ENCODE data around the gene ZNF780B.
"Not testable (repeated sequence)": the region's sequence is repeated elsewhere in the genome, so short reads cannot be mapped to it uniquely, and the experiment has no call there.

ZNF780B gene

DNA sequence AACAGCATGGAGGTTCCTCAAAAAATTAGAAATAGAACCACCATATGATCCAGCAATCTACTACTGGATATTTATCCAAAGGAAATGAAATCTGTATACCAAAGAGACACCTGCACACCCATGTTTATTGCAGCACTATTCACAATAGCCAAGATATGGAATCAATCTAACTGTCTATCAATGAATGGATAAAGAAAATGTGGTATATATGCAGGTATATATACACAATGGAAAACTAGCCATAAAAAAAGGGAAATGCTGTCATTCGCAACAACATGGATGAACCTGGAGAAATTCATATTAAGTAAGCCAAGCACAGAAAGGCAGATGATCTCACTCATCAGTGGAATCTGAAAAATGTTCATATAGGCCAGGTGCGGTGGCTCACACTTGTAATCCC is 2.5 kb downstream of the ZNF780B start:
- no peak overlapping the region for H3K27ac ChIP-seq
- TF ChIP-seq, protein P1, sequence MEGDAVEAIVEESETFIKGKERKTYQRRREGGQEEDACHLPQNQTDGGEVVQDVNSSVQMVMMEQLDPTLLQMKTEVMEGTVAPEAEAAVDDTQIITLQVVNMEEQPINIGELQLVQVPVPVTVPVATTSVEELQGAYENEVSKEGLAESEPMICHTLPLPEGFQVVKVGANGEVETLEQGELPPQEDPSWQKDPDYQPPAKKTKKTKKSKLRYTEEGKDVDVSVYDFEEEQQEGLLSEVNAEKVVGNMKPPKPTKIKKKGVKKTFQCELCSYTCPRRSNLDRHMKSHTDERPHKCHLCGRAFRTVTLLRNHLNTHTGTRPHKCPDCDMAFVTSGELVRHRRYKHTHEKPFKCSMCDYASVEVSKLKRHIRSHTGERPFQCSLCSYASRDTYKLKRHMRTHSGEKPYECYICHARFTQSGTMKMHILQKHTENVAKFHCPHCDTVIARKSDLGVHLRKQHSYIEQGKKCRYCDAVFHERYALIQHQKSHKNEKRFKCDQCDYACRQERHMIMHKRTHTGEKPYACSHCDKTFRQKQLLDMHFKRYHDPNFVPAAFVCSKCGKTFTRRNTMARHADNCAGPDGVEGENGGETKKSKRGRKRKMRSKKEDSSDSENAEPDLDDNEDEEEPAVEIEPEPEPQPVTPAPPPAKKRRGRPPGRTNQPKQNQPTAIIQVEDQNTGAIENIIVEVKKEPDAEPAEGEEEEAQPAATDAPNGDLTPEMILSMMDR (IDR thresholded peaks at IDR 0.05): no peak
- TF ChIP-seq ZFX (IDR thresholded peaks at IDR 0.05; ENCODE audit: borderline replicate concordance): no peak

DNA sequence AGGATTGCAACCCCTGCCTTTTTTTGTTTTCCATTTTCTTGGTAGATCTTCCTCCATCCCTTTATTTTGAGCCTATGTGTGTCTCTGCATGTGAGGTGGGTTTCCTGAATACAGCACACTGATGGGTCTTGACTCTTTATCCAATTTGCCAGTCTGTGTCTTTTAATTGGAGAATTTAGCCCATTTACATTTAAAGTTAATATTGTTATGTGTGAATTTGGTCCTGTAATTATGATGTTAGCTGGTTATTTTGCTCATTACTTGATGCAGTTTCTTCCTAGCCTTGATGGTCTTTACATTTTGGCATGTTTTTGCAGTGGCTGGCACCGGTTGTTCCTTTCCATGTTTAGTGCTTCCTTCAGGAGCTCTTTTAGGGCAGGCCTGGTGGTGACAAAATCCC is 14.3 kb downstream of the ZNF780B start:
- not testable (repeated sequence) for H3K27ac ChIP-seq

DNA sequence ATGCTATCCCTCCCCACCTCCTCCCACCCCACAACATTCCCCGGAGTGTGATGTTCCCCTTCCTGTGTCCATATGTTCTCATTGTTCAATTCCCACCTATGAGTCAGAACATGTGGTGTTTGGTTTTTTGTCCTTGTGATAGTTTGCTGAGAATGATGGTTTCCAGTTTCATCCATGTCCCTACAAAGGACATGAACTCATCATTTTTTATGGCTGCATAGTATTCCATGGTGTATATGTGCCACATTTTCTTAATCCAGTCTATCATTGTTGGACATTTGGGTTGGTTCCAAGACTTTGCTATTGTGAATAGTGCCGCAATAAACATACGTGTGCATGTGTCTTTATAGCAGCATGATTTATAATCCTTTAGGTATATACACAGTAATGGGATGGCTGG is 18.0 kb downstream of the ZNF780B start:
- not testable (repeated sequence) for H3K27ac ChIP-seq

DNA sequence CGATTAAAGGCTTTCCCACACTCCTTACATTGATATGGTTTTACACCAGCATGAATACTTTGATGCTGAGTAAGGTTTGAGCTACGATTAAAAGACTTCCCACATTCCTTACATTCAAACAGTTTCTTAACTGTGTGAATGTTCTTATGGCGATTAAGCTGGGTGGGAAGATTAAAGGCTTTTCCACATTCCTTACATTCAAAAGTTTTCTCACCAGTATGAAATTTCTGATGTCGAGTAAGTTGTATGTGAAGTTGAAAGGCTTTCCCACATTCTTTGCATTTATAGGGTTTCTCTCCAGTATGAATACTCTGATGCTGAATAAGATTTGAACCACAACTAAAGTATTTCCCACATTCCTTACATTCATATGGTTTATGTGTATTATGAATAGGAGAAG is 20.0 kb downstream of the ZNF780B start:
- no peak for TF ChIP-seq ZFX (IDR thresholded peaks at IDR 0.05; ENCODE audit: borderline replicate concordance)
- TF ChIP-seq, protein P1 (IDR thresholded peaks at IDR 0.05): no peak
- no peak overlapping the region for H3K27ac ChIP-seq

DNA sequence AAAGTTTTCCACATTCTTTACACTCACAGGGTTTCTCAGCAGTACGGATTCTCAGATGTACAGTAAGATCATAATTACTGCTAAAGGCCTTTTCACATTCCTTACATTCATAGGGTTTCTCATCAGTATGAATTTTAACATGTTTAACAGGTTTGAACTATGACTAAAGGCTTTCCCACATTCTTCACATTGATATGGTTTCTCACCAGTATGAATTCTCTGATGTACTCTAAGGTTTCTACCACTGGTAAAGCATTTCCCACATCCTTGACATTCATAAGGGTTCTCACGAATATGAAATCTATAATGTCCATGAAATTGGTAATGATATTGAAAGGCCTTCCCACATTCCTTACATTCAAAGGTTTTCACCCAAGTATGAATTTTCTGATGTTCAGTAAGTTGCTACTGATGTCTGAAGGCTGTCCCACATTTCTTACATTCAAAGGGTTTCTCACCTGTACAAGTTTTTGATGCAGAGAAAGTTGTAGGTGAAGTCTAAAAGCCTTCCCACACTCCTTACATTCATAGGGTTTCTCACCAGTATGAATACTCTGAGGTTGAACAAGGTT is 22.0 kb downstream of the ZNF780B start:
- H3K27ac ChIP-seq: no peak overlapping the region
- TF ChIP-seq, protein P1 (IDR thresholded peaks at IDR 0.05): no peak
- TF ChIP-seq ZFX (IDR thresholded peaks at IDR 0.05; ENCODE audit: borderline replicate concordance): no peak

DNA sequence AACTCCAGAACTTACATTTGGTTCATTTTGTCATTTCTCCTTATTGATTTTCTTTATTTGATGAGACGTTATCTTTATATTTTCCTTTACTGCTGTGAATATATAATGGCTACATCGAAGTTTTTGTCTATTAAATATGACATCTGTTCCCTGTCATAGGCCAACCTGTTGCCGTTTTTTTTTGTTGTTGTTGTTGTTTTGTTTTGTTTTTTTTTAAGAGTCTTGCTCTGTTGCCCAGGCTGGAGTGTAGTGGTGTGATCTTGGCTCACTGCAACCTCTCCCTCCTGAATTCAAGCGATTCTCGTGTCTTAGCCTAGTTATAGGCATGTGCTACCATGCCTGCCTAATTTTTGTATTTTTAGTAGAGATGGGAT is 29.4 kb downstream of the ZNF780B start:
- no peak overlapping the region for H3K27ac ChIP-seq
- TF ChIP-seq, protein P1 (IDR thresholded peaks at IDR 0.05): no peak
- TF ChIP-seq ZFX (IDR thresholded peaks at IDR 0.05; ENCODE audit: borderline replicate concordance): no peak

DNA sequence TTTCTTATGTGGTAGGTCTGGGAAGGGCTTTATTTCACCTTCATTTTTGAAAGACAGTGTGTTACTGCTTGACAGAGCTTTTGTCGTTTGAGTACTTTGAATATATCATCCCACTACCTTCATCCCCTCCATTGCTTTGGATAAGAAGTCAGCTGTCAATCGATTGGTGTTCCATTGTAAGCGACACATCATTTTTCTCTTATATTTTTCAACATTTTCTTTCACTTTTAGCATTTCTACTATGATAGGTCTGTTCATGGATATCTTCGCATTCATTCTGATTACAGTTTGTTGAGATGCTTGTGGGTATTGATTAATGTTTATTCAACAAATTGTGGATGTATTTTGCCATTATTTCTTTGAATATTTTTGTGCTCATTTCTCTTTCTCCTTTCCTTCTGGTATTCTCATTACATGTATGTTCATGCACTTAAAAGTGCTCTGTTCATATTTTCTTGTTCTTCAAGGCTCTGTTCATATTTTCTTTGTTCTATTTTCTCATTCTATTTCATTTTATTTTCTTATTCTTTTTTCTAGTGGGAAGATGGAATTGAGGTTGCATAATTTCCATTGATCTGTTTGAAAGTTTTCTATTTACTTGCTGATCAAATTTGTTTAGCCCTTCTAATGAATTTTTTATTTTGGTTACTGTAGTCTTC is 30.0 kb downstream of the ZNF780B start:
- H3K27ac ChIP-seq: no peak overlapping the region
- TF ChIP-seq, protein P1 (IDR thresholded peaks at IDR 0.05): no peak
- TF ChIP-seq ZFX (IDR thresholded peaks at IDR 0.05; ENCODE audit: borderline replicate concordance): no peak

DNA sequence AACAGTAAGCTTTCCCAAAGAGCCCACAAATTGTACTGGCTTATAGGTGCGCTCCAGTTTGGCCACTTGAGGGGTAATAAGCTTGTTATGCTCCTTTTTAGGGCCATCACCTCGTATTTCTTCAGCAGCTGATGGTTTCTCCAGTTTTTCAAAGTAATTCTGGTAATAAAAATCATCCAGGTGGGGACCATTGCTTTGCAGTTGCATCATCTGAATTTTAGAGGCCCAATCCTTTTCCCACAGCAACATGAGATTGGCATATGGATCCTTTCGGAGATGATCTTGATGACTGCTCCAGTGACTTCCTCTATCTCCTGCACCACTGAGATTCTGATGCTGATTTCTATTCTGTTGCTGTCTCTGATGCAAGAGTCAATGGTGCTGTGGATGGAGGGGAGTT is 32.1 kb downstream of the ZNF780B start:
- no peak overlapping the region for H3K27ac ChIP-seq
- TF ChIP-seq, protein P1 (IDR thresholded peaks at IDR 0.05): no peak
- TF ChIP-seq ZFX (IDR thresholded peaks at IDR 0.05; ENCODE audit: borderline replicate concordance): no peak

Measured in 22Rv1 (cell line).